ENCODE data around the gene PSD2.

Gene PSD2

GRCh38 chr5:139839918-139840317, 44.3 kb downstream of the PSD2 start:
- no peak for DNase-seq

- DNase-seq: no peak
Measured at GRCh38 chr5:139841549-139841948, 45.9 kb downstream of the PSD2 start.

- DNase-seq: no peak
Measured at GRCh38 chr5:139842321-139842720, 46.7 kb downstream of the PSD2 start.

DNA sequence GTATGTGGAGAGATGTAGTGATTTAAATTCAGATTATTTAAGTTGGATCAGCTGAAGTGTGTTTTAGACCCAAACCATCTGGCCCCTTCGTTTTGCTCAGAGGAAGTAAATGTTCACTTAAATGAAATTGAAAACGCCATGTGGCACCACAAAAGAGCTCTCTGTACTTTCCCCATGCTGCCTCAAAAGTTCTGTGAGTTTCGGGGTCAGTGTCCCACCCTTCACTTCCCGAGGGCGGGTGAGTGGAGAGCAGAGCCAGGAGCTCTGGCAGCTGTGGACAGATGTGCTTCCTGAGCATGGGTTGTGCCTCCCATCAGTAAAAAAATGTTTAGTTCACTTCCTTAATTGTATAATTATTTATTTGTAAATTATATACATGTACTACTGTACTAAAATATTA, 48.4 kb downstream of the PSD2 start:
- DNase-seq: no peak

- peak; percentile 70 for DNase-seq
Measured at GRCh38 chr5:139844472-139845145, 49.0 kb downstream of the PSD2 start.

- no peak for DNase-seq
Measured at GRCh38 chr5:139845846-139846681, 50.5 kb downstream of the PSD2 start.

DNA sequence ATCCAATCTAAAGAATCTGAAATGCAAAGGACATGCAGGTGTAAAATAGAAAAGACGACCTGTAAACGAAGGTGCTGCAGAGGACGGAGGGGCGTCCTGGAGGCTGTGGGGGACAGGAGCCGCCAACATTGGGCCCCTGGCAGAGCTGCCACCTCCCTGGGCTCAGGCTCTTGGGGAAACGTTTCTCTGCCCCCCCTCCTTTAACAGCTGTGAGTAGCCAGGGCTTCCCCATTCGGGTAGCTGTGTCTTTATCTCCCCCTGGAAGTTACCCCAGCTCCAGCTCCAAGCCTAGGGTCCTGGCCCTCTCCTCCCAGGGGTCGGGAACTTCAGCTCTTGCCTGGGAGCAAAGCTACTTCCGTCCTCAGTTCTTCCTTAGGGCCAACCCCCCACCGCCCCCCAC, 51.5 kb downstream of the PSD2 start:
- DNase-seq: no peak

DNA sequence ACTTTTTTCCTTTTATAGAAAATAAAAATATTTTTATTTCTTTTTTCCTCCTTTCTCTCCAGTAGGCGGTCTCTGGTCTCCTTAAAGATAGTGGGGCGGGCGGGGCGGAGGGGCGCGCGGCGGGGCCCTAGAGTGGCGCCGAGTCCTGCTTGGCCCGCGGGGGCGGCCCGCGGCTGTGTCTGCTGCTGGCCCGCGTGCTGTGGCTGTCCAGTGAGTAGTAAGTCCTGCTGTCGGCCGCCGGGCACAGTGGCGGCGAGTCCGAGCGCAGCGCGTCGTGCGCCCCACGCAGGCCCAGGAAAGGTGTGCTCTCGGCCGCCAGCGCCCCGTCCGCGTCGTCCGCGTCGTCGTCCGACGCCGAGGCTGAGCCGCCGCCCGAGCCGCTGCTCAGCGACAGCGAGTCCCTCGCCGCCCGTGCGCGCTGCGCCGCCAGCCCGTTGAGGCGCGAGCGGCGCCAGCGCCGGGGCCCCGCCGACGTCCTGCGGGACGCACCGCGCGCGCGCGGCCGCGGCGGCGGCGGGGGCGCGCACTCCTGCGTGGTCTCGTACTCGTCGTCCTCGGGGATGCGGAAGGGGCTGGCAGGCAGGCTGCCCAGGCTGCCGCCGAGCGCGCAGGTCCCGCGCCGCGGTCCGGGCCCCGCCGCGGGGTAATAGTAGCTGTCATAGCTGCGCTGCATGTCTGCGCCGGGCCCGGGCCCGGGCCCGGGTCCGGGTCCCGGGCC, 52.3 kb downstream of the PSD2 start:
- DNase-seq: peak; percentile 83

DNA sequence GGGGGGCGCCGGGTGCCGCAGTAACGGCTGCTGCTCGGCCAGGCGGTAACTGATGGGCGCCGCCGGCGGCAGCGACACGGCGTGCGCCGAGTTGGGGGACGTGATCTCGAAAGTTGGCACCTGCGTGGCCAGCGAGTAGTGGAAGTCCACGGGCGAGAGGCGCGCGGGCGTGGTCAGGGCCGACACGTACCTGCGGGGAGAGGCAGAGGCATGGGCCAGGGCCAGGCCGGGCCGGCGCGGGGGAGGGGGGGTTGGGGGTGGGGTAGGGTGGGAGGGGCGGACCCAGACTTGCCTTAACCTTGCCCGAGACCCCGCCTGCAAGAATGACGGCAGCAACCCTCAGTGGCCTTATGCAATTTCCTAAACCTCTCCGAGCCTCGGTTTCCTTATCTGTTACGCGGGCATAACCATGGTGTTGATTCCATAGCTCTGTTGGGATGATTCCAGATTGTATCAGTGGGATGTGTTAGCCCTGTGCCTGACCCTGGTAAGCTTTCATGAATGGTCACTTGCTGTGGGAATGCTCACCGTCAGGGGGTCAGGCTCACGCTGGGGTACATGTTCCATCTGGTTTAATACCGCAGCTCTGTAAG, 53.0 kb downstream of the PSD2 start:
- DNase-seq: peak; percentile 47

- DNase-seq: no peak
Measured at GRCh38 chr5:139849501-139849900, 53.9 kb downstream of the PSD2 start.

DNA sequence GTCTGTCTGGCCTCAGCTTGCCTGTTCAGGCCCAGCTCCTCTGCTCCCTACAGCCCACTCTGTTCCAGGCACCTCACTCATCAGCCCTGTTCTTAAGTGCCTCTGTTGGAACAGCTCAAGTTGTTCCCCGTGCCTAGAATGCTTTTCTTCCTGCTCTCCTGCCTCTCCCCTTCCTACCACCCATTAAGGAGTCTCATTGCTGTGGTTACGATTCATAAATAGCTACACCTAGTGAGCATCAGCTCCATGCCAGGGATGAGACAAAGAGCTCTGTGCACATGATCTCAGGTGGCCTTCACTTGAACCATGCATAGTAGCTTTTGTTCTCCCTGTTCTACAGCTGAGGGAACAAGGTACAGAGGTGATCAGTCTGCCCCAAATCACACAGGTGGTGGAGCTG, 54.3 kb downstream of the PSD2 start:
- DNase-seq: no peak

DNA sequence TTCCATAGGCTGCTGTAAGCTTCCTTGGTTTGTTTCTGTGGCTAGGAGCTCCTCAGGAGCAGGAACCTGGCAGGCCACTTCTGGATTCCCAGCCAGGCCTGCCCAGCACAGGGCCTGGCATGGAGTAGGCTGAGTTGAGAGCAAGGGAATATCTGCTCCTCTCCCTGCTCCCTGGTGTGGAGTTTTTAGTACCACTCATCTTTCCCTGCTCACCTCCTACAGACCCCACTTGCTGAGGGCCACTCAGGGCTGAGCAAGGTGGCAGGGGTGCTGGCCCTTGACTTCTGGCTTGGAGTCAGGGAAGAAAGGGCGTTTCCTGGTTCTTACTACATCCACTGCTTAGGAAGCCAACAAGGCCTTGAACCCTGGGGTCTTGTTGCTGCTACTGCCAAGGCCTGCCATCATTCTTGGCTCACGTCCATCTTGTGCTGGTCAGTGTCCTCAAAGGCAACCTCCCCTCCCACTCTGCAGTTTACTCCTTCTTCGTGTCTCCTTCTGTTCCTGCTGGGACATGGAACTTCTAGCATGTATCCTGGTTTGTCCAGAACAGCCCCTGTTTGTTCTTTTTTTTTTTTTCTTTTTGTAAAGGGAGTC, 54.9 kb downstream of the PSD2 start:
- no peak for DNase-seq

- DNase-seq: no peak
Measured at GRCh38 chr5:139851558-139851957, 56.0 kb downstream of the PSD2 start.

DNA sequence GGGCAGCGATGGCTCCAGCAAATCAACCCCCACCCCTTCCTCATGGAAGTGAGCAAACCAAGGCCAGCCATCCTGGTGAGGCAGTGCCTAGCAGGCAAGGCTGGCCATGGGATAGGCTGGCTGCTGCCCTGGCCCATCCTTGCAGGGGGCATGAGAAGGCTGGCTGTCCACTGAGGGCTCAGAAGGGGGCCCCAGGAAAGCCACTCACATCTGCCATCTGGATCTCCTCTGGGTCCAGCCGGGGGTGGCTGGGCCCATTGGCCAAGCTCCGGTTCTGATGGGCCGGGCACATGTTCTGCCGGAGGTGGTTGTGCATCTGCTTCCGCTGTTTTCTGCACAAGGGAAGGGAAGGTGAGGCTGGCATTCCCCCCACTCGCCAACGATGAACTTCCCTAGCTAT, 57.1 kb downstream of the PSD2 start:
- DNase-seq: no peak

- DNase-seq: no peak
Measured at GRCh38 chr5:139854029-139854605, 58.5 kb downstream of the PSD2 start.

DNA sequence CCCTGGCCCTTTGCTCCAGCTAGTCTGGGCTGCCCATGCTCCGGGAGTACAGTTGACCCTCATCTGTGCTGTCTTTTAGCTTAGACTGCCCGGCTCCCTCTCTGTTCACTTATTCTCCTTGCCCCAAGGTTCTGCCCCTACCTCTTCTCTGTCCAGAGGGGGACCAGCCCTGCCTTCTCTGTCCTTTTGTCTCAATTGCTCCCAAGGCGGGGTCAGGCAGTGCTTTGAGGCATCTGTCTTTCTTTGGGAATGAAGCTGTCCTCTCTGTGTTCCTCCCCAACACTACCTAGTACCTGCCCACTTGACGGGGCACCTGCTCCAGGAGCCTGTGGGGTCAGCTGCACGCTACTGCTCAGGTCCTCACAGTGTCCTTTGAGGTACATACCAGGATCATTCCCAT, 59.3 kb downstream of the PSD2 start:
- DNase-seq: no peak

GRCh38 chr5:139855451-139855850, 59.8 kb downstream of the PSD2 start:
- no peak for DNase-seq

- DNase-seq: no peak
Measured at GRCh38 chr5:139855946-139856540, 60.4 kb downstream of the PSD2 start.

- DNase-seq: no peak
Measured at GRCh38 chr5:139856714-139857113, 61.1 kb downstream of the PSD2 start.

GRCh38 chr5:139859013-139859412, 63.4 kb downstream of the PSD2 start:
- no peak for DNase-seq

DNA sequence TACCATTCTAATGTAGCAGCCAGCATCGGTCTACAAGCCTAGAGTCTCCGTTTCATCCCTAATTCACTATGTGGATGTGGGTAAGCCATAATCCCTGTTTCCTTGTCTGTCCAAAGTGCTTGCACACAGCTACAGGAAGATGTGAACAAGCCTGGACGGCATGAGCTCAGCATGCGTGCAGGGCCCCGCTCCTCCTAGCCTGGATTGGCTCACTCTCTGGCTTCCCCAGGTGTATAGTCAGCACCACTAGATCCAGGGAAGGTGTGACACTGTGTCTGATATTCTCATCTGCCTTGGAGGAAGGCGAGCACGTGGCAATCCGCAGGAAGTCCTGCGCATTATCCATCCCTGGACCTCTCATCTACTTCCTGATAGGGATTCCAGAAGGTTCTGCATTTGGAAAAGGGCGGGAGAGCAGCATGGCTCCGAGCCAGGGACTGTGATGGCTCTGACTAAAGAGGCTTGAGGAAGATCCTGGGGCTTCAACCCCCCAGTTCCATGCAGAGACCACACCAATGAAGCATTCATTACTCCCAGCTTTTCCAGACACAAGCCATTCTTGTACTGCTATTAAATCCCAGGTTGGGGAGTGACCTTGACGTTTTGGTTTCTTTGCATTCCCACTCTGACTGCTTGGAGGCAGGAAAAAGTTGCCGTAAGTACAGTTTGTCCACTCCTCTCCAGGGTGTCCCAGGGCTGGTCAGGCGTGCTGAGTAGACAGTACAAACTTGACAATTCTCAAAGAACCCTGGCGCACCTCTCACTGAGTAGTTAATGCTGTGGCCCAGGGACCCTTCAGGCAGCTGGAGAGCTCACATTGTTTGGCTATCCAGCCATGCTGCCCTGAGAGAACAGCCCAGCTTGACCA, 65.6 kb downstream of the PSD2 start:
- no peak for DNase-seq
